RPMI8226 (cell line): ENCODE results near the gene UBA1.

Experiments used
- DNase-seq: peaks from one replicate; pipeline ENCODE4 v3.0.0-alpha.2; 2015

The UBA1 gene

DNA sequence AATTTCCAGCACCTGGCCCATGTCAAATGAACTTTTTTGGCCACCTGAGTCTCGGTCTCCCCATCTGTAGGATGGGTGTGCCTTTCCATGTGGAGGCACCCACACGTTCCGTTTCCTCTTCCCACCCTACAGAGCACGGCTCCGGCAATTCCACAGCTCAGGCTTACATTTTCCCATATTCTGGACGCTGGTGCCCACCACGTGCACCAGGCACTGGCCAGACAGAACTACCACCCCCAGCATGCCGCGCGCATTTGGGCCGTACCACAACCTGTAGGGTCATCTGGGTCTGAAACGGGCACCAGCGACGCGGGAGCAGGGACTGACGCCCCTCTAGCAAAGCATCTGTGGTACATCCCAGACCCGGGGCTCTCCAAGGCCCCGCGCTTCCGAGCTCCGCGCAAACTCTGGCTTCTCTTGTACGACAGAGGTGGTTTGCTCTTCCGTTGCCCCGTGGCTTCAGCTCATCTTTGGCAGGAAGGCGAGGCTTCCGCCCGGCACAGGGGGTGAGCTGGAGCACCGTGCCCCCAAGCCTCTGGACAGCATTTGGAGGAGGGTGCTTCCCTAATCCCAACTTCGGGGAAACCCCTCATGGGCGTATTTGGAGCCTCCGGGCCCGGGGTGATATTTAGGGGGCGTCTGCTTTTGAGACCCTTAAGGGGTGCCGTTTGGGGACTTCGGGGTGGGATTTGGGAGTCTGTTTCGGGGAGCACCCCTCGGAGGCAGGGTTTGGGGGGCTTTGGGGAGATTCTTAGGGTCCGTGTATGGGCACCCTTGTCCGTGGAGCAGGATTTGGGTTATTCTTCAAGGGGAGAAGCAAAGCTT is 3.0 kb upstream of the UBA1 start:
- DNase-seq, result peak; percentile 95

DNA sequence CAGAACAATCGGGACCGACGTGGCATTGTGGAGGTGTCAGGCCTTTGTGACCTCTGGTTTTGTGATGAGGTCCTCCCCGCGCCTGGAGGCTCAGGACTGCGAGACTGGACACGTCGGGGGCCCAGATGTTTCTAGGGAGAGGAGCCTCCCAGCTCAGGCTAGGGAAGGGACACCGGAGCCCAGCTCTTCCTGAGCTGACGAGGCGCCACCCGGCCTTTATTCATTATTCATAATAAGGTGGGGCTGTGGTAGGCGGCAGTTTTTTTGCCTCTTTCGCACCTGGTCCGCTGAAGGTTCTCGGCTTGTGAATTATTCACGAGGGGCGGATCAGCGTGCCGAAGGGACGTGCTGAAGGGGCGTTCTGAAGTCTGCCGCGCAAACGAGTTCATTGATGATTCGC is 2.3 kb upstream of the UBA1 start:
- peak; percentile 76 for DNase-seq

DNA sequence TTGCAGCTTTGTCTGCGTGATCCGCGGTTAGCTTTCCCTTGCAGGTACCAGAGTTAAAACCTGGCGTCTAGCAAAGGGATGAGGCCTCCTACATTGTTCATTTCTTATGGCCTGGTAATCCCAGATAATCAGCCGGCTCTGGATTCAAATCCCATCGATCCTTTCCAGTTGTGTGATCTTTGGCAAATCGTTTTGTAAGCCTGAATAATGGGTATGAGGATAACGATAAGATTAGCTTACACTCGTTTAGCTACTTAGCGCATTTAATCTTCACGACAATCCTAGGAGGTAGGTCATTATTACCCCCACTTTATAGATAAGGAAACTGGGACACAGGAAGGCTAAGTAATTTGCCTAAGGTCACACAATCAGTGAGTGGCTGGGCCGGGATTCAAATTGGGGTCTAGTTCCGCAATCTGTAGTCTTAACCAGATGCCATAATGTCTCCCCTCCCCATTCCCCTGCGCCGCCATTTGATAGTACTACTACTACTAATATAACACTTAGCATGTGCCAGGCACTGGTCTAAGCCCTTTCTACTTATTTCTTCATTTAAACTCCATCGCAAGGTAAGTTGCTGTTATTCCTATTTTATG is 1.7 kb upstream of the UBA1 start:
- DNase-seq, result no peak

DNA sequence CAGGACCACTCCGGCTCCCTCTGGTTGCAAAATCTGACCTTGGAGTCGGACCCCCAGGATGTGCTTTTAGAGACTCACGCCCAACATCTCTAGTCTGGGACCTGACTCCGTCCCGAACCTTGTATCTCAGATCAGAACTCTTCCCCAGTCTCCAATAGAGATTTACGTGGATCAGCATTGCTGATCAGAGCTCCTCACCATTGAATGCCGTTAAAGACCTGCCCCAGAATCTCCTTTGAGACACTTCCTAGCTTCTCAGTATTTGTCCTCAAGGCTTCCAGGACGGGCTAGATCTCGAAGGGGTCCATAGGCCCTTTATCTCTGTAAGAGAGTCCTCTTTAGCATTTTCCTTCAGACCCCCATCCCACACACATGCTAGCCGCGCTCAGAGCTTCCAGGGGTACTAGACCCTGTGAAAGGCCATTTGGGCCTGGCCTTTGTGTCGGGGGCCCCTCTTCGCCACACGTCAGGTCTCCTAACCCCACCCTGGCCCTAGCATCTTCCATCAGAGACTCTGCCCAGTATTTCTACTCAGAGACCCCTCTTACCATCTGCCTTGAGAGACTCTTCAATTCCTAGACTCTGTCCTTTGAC is 662 bp downstream of the UBA1 start:
- no peak for DNase-seq

DNA sequence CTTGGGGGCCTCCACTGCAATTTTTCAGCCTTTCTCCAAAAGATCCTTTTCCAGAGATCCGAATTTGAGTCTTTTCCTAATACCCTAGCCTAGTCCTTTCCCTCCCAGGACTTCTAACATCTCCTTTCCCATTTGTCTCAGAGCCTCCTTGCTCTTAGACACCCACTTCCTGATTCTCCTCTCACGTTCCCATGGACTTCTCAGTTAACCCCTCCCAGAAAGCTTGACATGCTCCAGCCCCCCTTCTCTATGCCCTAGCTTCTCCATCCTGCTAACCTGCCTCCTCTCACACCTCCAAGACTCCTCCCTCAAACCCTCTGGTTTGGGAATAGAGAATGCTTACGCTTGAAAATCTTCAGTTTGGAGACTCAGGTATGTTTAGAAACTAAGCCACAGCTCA is 2.5 kb downstream of the UBA1 start:
- no peak for DNase-seq

DNA sequence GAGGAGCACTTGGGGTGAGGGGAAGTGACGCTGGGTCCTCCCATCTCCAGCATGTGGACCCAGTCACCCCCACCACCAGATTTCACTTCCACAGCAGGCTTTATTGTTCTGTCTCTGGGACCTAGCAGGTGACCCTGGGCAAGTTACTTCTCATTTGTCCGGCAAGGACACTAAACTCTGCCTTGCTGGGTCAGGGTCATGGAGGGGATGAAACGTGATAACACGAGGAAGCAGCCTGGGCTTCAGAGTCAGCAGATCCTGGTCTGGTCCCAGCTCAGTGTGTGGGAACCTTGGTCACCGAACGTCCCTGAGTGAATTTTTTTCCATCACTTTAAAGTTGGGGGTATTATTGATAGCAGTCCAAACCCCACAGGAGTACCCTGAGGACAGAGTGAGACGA is 3.9 kb downstream of the UBA1 start:
- DNase-seq, result no peak

DNA sequence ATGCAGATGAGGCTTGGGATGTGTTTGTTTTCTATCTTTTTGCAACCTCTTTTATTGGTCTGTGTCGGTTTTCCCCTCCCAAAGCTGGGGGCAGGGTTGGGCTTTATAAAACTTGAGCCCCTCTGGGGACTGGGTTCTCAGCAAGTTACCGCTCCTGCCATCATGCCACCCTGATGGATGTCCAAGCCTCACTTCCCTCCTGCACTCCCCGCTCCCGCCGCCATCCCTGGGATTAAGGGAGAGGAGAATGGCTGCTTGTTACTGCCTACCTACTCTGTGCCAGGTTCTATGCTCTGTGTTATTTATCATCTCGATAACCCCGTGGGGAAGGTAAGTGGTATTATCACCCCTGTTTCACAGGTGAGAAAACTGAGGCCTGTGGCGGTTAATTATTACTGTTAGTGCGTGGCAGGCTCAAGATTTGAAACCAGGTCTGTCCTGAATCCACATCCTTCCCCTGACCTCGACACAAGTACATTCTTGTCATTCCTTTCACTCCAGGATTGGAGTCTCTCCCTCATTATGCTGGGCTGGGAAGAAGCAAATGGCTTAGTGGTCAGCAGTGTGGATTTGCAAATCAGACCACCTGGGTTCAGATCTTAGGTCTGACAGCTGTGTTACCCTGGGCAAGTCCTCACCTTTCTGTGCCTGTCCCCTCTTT is 4.5 kb downstream of the UBA1 start:
- DNase-seq, result no peak

DNA sequence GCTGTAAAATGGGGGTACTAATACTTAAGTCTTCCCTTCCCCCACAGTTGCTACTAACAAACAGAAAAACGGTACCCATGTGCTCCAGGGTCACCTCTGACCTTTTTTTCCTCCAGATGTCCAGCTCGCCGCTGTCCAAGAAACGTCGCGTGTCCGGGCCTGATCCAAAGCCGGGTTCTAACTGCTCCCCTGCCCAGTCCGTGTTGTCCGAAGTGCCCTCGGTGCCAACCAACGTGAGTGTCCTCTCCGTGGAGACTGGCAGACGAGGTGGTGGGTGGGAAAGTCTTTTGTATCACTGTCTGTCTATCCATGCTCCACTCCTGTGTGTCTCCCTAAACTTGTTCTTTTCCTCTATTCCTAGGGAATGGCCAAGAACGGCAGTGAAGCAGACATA is 5.1 kb downstream of the UBA1 start:
- DNase-seq, result no peak

DNA sequence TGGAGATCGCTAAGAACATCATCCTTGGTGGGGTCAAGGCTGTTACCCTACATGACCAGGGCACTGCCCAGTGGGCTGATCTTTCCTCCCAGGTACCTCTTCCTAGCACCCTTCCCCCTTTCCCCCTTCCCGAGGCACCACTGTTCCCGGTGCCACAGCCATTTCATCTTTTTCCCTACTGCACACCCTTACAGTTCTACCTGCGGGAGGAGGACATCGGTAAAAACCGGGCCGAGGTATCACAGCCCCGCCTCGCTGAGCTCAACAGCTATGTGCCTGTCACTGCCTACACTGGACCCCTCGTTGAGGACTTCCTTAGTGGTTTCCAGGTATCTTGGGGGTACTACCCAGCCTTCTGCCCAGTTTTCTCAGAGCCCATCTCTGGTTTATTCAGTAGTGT is 5.7 kb downstream of the UBA1 start:
- no peak for DNase-seq

DNA sequence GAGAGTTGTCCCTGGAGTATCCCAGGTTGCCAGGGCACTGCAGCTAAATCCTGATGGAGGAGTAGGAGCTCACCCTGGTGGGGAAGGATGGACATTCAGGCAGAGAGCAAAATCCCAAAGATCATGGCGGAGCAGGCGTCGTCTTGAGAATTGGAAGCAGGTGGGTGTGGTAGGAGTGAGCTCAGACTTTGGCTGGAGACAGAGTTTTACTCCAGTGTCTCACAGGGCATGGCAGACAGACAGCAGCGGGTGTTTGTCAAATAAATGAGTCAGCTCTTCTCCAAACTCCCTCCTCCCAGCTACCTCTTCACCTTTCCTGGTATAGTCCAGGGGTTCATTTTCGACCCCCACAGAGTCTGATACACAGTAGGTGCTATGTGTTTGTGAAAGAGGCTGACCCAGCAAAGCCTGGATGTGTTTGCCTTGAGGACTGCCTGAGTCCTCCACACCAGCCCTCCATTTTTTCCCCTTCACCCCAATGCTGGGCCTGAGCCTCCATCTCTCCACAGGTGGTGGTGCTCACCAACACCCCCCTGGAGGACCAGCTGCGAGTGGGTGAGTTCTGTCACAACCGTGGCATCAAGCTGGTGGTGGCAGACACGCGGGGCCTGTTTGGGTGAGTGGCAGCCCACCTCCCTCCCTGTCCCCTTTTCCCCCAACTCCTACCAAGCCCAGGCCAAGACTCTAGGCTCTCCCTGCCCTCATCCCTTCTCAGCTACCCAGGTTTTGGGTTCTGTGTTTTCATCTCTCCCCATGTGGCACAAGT is 6.9 kb downstream of the UBA1 start:
- no peak for DNase-seq

DNA sequence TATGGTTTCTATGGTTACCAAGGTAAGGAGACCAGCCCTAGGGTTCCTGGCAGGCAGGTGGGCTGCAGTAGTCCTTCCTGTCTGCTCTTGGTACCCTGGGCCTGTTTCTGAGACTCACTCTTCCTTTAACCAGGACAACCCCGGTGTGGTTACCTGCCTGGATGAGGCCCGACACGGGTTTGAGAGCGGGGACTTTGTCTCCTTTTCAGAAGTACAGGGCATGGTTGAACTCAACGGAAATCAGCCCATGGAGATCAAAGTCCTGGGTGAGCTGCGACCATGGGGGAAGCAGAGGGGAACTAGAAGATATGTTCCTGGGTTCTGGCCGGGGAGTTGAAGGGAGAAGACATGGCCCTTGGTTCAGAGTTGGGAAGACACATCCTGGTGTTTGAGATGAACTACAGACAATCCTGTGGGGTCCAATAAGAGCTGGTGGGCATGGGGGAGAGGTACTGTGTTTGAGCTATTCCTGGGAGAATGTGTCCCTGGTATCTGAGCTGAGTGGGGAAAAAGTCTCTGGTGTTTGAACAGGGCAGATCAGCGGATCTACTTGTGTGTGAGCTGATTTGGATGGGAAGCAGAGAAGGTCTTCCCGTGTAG is 7.8 kb downstream of the UBA1 start:
- no peak for DNase-seq

DNA sequence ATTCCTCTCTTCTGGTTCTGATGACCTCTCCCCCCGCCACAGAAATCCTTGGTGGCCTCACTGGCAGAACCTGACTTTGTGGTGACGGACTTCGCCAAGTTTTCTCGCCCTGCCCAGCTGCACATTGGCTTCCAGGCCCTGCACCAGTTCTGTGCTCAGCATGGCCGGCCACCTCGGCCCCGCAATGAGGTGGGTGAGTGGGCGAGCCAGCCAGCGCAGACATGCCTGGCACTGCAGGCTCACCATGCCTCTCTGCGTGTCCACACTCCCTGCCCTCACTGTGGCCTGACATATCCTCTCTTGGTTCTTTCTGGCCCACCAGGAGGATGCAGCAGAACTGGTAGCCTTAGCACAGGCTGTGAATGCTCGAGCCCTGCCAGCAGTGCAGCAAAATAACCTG is 8.7 kb downstream of the UBA1 start:
- DNase-seq, result no peak

DNA sequence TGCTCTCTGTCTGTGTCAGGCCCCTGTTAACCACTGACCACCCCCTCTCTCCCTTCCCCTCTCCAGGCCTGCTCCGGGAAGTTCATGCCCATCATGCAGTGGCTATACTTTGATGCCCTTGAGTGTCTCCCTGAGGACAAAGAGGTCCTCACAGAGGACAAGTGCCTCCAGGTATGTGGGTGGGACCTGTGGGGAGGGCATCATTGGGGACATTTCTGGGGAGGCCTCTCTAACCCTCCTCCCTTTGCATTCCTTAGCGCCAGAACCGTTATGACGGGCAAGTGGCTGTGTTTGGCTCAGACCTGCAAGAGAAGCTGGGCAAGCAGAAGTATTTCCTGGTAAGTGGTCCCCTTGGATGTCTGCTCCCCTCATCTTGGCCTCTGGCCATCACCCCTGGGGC is 9.2 kb downstream of the UBA1 start:
- DNase-seq, result no peak

DNA sequence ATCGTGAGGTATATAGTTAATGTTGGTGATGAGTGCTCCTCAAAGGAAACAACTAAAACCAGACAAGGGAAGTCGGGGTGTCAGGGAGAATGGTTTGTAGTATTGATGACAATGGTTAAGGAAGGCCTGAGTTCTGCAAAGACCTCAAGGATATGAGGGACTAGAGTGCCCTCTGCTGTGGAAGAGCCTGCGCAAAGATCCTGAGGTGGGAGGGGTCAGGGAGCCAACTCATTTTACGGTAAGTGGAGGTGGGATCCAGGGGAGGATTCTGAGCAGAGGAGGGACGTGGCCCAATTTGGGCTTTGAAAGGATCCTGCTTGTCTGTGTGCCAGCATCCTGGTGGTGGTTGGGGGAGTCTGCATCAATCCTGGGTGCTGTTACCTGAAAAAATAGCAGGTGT is 11.3 kb downstream of the UBA1 start:
- no peak for DNase-seq

DNA sequence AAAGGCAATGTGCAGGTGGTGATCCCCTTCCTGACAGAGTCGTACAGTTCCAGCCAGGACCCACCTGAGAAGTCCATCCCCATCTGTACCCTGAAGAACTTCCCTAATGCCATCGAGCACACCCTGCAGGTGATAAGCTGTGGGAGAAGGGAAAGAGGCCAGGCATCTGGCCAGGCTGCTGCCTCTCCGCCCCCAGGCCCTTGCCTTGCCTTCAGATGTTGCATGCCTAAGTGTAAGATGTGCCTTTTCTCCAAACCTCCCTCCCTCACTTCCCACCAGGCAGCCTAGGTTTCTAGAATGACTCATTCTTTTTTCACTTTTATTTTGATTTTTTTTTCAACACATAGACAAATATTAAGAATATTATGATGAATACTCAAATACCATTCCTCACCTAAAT is 12.7 kb downstream of the UBA1 start:
- DNase-seq, result no peak

DNA sequence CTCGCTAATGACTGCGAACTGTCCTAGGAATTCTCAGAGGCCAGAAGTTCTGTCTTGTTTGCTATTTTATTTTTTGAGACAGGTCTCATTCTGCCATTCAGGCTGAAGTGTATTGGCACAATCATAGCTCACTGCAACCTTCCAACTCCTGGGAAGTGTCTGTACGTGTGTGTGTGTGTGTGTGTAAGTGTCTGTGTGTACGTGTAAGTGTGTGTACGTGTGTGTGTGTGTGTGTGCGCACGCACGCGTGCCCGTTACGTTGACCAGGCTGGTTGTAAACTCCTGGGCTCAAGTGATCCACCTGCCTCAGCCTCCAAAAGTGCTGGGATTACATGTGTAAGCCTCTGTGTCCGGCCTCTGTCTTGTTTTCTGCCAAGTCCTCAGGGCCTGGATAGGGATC is 14.5 kb downstream of the UBA1 start:
- DNase-seq, result no peak

DNA sequence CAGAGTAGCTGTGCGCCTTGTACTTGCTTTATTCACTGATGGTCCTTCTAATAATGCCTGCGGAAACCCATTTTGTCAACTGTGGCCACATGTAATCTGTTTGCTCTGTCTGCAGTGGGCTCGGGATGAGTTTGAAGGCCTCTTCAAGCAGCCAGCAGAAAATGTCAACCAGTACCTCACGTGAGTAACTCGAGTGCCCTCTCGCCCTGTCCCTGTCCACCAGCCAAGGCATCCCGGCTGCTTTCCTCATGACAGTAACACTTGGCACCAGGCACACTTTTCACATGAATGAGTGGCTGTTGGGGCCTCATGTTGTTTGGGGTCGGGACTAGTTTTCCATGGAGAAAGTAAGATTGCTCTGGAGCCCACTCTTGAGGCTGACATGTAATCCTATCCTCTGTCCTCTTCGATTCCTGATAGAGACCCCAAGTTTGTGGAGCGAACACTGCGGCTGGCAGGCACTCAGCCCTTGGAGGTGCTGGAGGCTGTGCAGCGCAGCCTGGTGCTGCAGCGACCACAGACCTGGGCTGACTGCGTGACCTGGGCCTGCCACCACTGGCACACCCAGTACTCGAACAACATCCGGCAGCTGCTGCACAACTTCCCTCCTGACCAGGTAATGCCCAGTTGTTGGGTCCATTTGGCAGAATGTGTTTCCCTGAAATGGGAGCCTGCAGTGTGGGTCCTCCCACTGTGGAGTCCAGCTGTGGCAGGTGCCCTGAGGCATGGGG is 16.0 kb downstream of the UBA1 start:
- no peak for DNase-seq

DNA sequence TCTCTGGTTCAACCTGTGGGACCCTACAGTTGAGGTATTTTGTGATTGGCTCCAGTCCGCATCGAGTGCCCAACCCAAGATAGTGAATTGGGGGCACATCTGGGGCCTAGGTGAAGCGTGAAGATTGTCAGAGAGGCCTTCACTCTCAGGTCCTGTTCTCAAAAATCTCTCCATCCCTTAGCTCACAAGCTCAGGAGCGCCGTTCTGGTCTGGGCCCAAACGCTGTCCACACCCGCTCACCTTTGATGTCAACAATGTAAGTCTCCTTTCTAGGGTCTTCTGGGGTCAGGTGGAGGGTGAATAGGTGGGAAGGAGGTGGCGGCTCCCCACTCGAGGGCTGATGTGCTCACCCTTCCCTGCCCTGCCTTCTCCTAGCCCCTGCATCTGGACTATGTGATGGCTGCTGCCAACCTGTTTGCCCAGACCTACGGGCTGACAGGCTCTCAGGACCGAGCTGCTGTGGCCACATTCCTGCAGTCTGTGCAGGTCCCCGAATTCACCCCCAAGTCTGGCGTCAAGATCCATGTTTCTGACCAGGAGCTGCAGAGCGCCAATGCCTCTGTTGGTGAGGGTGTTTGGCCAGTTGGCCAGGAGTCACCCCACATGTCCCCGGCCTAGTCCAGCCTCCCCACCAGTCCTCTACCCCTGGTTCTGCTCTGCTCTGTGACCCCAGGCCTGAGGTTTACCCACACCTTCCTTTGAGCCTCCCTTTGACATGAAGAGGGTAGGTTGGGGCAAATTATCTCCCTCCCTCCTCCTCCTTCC is 17.2 kb downstream of the UBA1 start:
- no peak for DNase-seq

DNA sequence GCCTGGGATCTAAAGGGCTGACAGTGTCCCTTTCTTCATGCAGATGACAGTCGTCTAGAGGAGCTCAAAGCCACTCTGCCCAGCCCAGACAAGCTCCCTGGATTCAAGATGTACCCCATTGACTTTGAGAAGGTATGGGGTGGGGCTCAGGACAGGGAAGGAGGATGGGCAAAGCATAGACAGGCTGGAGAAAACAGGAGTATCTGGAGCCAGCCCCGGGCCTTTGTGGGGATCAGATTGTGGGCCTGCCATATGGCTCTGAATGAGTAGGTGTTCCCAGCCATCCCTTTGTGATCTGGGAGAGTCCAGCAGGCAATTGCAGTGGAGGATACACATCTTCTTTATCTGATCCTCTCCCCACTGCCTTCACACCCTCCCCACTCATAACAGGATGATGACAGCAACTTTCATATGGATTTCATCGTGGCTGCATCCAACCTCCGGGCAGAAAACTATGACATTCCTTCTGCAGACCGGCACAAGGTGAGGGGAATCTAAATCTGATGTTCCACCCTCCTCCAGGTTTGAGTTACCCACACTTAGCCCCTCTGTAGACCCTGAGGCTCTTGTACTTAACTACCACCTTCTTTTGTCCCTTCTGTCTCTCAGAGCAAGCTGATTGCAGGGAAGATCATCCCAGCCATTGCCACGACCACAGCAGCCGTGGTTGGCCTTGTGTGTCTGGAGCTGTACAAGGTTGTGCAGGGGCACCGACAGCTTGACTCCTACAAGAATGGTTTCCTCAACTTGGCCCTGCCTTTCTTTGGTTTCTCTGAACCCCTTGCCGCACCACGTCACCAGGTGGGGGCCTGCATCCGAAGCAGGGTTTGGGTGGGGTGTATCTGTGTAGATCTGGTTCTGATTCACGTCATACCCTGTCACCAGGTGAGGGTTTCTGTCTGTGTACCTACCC is 19.0 kb downstream of the UBA1 start:
- no peak for DNase-seq

DNA sequence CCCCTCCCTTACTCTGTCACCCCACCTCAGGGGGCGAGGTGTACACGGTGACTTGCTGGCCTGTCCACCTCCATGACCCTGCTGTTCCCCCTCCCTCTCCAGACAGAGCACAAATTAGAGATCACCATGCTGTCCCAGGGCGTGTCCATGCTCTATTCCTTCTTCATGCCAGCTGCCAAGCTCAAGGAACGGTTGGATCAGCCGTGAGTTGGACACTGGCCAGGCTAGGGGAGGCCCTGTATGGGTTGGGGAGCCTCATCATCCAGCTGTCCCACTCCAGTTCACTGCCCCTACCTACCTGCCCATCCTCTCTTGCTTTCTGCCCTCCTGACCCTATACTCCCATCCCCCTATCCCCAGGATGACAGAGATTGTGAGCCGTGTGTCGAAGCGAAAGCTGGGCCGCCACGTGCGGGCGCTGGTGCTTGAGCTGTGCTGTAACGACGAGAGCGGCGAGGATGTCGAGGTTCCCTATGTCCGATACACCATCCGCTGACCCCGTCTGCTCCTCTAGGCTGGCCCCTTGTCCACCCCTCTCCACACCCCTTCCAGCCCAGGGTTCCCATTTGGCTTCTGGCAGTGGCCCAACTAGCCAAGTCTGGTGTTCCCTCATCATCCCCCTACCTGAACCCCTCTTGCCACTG is 20.9 kb downstream of the UBA1 start:
- no peak for DNase-seq
